Smooth muscle cell of the coronary artery (primary cell): ENCODE results near the gene MYL3. TPM values are rescaled to one million over a fixed set of nuclear protein-coding genes. Genes with fewer than 3 reads are reported as not detected.

Experiments
- total RNA-seq: library from RNA; depleted of rRNA; stranded (reverse); fragments of >200 nt; gene quantifications from 2 replicates; pipeline ENCODE4 v1.2.3, GENCODE V29; 2014; ENCODE audit warnings: low replicate concordance

MYL3 gene
- 0.08 and 2.3 TPM in 2 replicates for total RNA-seq

GRCh38 chr3:46863261-46863782 is at the start of gene MYL3:
Gene MYL3, minus strand, starts transcription at chr3:46863444. Its CDS starts 54 bp downstream, at chr3:46863390.

GRCh38 chr3:46877406-46878125 is 14.3 kb upstream of the MYL3 start, which contains the start of gene PTH1R:
Gene PTH1R, plus strand, starts transcription at chr3:46877721. Its CDS starts 5,839 bp downstream, at chr3:46883560.

Other genes with a start within 250 kb of the MYL3 start
- gene ALS2CL, start 169.8 kb downstream of the MYL3 start, total RNA-seq = 0.94 and 1.9 TPM in 2 replicates
- gene TMIE, start 162.1 kb downstream of the MYL3 start, total RNA-seq = not detected in 2 replicates
- not detected in 2 replicates for gene PRSS50, start 145.6 kb downstream of the MYL3 start, total RNA-seq
- gene PTH1R, start 14.3 kb upstream of the MYL3 start, total RNA-seq = 0.15 and 2.6 TPM in 2 replicates
- 27.3 and 43.8 TPM in 2 replicates for gene CCDC12, start 113.3 kb upstream of the MYL3 start, total RNA-seq
- gene NBEAL2, start 116.2 kb upstream of the MYL3 start, total RNA-seq = 1.5 and 2.3 TPM in 2 replicates